Amniotic stem cell (primary cell): ENCODE measurements around the gene NFIB.

Experiments
- DNase-seq: peaks from one replicate; lab custom pipeline; 2025; lab: John Stamatoyannopoulos, UW

Gene NFIB

GRCh38 chr9:14318934-14319580, 5.1 kb upstream of the NFIB start:
- no peak for DNase-seq

GRCh38 chr9:14318361-14318760, 4.4 kb upstream of the NFIB start:
- DNase-seq: no peak

- no peak for DNase-seq
These were observed 3.9 kb upstream of the NFIB start for GRCh38 chr9:14317667-14318320.

GRCh38 chr9:14316602-14317300, 2.8 kb upstream of the NFIB start:
- DNase-seq: no peak

- DNase-seq: no peak
These were observed 2.1 kb upstream of the NFIB start for GRCh38 chr9:14315875-14316601.

- DNase-seq: peak; percentile 44
These were observed 1.3 kb upstream of the NFIB start for GRCh38 chr9:14314929-14315874.

- peak; percentile 74 for DNase-seq
These were observed 535 bp upstream of the NFIB start for GRCh38 chr9:14314424-14314928.

DNA sequence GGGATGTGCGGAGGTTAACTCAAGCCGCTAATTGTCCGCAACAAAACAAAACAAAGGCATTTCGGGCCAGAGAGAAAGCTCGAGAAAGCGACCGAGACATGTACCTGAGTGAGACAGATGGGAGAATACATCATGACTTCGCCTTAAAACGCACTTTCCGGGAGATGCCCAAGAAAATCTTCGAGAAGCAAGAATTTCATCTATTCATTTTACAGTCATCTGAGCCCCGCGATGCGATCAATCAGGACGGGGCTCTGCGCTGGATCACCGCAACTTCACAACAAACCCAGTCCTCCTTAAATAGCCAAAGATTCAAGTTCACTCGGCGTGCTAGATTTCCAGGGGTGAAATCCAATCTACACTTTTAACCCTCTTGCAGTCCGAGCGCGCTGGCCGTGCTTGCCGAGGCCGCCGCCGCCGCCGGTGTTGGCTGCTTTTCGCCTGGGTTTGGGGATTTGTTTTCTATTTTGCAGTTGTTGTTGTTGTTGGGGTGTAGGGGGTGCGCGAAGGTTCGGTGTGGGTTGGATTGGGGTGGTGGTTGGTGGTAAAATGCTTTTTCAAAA, 482 bp downstream of the NFIB start:
- peak; percentile 3 for DNase-seq

DNA sequence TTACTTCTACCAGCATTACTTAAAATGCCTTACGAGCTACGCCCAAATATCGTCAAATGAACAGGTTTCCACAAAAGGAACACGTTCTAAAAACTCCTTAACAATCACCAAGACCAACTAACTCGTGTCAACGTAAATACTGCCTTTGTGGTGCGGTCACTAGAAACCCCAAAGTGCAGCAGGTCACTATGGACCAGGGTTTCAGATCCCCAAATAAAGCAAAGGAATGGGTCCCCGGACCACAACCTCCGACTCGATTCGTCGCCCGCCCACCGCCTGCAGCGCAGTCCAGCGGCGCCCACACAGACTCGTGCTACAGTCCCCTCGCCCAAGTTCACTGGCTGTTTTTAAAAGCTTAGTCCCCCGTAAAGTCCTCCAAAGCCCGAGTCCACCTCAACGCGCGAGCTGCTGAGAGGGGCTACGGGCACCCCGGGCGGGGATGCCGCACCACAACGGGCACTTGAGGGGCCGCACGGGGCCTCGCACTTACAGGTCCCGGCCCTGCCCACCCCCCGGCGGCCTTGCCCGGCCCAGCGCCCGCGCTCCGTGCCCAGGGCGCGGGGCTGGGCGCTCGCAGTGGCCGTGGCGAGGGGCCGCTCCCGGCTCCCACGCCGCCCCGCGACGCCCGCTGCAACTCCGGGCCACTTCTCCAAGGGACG, 1.1 kb downstream of the NFIB start:
- DNase-seq: no peak

GRCh38 chr9:14311956-14312685, 1.8 kb downstream of the NFIB start:
- DNase-seq: no peak

DNA sequence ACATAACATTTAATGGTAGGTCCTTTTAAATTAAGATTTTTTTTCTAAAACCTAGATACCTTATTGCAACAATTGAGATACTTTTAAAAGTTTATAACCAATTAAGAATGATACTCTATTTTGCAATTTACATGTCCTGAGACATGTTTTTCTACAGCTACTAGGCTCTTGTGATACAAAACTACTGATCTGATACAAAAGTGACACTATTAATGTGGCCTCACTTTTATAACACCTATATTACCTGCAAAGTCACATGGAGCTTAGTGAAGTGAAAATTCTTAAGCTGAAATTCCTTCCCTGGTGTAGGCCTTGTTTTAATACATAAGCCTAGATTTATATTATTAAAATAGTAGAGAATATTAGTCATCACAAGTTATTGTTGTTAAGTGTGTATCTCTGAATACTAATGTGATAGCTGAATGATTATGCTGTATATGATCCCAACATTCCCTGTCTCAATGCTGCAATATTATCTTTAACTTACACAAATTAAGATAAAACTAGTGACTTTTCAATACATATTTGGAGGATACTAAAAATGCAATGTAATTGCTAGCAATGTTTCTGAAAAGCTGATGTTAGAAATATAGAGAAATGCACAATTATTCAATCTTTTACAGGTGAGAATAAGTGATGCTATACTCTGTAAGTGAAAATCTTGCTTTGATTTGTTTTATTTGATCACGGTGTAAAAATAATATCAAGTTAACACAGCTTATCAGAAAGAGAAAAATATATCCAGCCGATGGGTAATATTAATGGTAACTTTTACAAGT, 2.6 kb downstream of the NFIB start:
- DNase-seq: no peak

- DNase-seq: no peak
These were observed 3.6 kb downstream of the NFIB start for GRCh38 chr9:14310311-14310710.

DNA sequence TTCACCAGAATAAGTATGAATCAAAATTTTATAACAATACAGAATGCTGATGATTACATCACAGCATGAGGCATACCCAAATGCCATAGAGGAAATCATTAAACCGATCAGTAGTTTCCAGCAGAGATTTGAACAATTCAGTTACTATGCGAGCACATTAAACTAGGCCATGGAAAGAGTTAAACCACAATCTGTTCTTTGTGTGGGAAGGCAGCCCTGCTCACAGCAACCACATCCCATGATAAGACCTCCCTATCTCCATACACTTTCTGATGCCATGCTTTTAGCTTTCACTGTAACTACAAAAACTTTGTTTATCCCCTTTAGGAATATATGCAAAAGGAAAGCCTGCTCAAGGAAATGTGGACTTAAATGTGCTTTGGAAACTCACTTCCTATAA, 4.5 kb downstream of the NFIB start:
- DNase-seq: no peak

DNA sequence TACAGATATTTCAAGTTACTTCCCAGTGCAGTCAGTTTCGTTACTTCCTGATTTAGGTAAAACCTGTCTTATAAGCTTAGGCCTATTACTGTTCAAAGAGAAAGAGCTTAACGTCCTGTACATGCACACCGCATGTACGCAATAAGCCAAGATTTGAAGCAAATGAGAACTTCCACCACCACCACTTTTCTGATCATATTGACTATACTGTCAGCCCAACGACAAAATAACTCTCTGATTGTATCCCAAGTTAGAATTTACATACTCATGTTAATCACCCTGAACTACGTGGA, 5.1 kb downstream of the NFIB start:
- no peak for DNase-seq

DNA sequence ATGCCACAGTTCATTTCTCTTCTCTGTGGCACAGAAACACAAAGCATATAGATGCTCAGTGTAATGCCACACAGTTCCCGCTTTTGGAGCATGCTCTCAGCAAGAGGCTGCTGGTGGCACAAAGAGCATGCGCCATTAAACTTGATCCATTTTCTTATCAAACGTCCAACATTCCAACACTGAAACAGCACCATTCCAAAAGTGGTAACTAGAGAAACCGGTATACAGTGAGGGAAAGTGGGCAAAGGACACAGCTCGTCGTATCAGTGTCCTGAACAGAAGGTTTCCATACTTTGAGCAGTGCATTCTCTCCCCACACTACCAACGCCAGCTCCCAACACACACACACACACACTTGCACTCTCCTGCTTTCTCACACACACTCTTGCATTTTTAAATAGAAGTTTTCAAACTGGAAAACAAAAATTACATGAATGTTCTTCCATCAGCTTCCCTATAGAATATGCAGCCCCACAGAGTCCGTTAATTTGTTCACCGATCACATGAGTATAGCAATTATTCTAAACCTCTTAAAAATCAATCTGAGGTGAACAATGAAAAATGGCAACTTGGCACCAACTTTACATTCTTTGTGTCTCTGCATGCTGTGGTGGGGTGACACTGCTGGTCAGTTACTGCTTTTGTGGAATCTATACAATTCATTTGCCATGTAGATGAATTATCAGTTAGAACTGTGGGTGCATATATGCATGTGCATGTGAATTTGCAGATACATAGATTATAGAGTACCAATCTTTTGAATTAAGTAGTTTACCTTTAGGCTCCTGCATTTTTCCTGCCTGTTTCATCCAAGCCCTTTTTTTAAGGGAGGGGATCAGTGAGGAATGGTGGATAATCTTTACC, 5.7 kb downstream of the NFIB start:
- no peak for DNase-seq

DNA sequence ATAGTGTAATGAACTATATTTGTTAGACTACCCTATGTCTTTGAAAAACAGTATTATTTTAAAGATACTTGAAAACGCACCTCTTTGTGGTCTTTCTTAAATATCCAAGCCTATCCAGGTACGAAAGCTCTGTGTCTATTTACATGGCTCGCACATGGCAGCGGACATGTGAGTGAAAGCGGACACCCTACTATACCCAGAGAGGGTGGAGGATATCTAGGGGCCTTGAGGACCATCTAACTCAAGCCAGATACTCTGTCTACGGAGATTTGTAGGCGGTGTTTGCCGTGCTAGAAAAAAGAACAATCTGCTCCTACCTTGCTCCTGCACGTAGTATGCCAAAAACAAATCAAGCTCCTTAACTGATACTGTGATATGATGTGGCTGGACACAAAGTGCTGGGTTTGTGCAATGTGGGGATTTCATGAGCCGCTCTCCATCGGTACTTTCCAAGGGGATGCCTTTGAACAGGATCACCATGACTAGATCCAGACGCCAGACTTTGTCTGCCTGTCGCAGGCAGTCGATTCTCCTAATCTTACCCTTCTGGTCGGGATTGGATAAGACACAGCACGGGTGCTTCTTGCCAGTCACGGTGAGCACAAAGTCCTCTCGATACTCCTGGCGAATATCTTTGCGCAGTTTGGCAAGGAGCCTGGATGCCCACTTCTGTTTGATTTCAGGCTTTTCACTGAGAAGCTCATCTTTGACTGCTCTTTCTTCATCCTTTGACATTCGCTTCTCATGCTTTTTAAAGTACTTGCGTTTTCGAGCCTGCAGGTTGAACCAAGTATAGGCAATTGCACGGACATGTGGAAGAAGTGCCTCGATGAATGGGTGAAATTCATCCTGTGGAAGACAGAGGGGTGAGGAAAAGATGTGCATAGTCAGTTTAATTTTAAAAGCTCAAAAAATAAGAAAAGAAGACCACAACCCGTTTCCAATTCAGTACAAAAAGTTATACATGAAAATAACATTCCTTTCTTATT, 7.0 kb downstream of the NFIB start:
- DNase-seq: no peak

DNA sequence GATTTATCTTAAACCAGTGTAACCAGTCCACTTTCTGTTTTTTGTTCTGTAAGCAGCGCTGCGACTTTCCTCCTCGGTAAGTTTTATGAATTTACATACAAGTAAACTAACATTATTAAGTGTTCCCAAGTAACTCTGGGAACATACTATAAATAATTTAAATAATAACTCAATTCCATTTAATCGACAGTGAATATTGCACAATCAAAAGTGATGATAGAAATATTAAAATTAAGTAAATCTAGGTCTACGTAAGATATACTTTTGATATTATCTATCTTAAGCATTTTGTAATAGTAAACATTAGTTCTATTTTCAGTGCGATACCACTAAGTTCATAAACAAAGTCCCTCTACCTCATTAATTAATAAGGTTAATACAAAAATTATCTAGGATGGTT, 7.8 kb downstream of the NFIB start:
- no peak for DNase-seq
